ENCODE measurements around the gene C12orf57.
"Not testable (repeated sequence)": the region's sequence is repeated elsewhere in the genome, so short reads cannot be mapped to it uniquely, and the experiment has no call there.

C12orf57 gene, protein sequence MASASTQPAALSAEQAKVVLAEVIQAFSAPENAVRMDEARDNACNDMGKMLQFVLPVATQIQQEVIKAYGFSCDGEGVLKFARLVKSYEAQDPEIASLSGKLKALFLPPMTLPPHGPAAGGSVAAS

DNA sequence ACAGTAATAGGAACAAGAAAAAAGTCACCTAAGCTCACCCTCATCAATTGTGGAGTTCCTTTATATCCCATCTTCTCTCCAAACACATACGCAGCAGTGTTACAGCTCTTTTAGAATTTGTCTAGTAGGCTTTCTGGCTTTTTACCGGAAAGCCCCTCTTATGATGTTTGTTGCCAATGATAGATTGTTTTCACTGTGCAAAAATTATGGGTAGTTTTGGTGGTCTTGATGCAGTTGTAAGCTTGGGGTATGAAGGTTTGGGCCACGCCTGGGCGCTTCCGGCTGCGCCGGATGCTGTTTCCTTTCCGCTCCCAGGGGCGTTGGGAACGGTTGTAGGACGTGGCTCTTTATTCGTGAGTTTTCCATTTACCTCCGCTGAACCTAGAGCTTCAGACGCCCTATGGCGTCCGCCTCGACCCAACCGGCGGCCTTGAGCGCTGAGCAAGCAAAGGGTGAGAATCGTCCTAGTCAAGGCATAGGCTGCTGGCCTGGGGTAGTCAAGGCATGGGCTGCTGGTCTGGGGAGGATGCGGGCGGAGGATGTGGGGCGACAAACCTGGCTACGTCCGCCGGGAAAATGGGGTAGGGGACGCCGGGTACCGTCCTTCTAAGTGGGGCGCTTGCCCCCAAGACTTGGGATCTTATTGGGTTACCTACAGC lies at the start of gene C12orf57, which contains the start of gene RNU7-1:
Gene C12orf57, plus strand, starts transcription at position 301 of the 659 bp plus-strand sequence. Its CDS starts 100 bp downstream, at position 401.
Gene RNU7-1, plus strand, starts transcription at position 95 of the 659 bp plus-strand sequence.
- DNase-seq (ENCODE audit: low read depth) = peak; percentile 83

GRCh38 chr12:6894321-6894720 lies 49.5 kb upstream of the C12orf57 start:
- no peak for DNase-seq (ENCODE audit: low read depth)

- no peak for DNase-seq (ENCODE audit: low read depth)
Observed at GRCh38 chr12:6896846-6897435, 46.9 kb upstream of the C12orf57 start.

DNA sequence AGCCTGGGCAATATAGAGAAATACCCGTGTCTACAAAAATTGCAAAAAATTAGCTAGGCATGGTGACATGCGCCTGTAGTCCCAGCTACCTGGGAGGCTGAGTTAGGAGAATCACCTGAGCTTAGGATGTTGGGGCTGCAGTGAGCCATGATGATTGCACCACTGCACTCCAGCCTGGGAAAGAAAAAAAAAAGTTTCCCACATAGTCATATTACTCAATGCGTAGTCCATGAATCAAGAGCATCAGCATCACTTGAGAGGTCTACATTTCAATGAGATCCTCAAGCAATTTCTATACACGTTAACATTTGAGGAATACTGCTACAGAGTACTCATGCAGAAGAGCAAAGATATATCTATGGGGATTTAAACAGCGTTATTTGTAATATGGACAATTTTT lies 44.4 kb upstream of the C12orf57 start:
- no peak for DNase-seq (ENCODE audit: low read depth)

DNA sequence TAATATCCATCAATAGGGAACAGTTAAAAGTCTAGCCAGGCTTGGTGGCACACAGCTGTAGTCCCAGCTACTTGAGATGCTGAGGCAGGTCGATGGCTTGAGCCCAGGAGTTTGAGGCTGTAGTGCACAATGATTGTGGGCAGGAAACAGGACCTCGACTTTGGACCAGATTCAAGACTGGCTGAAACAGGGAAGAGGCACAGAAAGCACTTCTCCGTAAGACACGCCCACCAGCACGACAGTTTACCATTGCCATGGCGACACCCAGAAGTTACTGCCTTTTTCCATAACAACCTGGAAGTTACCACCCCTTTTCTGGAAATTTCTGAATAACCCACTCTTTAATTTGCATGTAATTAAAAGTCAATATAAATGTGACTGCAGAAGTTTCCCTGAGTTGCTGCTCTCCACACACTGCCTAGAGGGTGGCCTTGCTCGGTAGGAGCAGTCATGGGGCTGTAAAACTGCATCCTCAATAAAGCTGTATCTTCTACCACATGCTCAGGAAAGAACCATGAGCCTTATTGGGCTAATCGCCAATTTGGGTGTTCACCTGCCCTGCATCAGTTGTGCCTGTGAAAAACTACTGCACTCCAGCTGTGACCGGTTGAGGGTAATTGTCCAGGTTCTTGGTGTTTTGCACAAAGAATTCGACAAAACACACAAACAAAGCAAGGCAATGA lies 43.8 kb upstream of the C12orf57 start:
- DNase-seq (ENCODE audit: low read depth) = peak; percentile 47

- DNase-seq (ENCODE audit: low read depth) = no peak
Observed at GRCh38 chr12:6902448-6902847, 41.4 kb upstream of the C12orf57 start.

DNA sequence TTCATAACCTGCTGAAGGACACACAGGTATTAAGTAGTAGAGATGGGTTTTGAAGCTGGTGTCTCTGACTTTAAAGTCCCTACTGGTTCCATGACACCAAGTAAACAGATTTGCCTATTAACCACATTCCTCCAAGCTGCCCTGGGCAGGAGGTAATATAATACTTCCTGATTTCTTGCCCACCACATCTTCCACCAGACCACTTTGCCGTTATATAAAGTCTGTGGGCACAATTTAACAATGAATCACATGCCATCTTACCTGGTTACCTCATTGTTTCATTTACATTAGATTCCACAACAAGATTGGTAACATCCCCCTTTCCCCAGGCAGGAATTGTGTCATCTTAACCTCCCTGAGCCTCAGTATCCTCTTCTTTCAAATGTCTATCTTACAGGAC lies 40.1 kb upstream of the C12orf57 start:
- no peak for DNase-seq (ENCODE audit: low read depth)

GRCh38 chr12:6904280-6905276 lies 39.2 kb upstream of the C12orf57 start, which contains the start of gene LRRC23:
LRRC23 (plus strand) TSS chr12:6904822; CDS start chr12:6905634, 812 bp downstream.
- peak; percentile 94 for DNase-seq (ENCODE audit: low read depth)

- no peak for DNase-seq (ENCODE audit: low read depth)
Observed at GRCh38 chr12:6905414-6906040, 38.3 kb upstream of the C12orf57 start.

DNA sequence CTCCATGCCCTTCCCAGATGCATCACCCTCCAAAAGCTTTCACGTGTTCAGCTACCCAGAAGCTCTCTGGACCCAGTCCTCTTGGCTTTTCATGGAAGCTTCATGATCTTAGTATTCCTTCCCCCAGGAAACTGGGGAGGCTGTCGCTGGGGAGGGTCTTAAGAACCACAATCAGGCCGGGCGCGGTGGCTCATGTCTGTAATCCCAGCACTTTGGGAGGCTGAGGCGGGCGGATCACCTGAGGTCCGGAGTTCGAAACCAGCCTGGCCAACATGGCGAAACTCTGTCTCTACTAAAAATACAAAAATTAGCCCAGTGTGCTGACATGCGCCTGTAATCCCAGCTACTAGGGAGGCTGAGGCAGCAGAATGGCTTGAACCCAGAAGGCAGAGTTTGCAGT lies 35.7 kb upstream of the C12orf57 start:
- DNase-seq (ENCODE audit: low read depth) = not testable (repeated sequence)

GRCh38 chr12:6909421-6910145 lies 34.2 kb upstream of the C12orf57 start:
- DNase-seq (ENCODE audit: low read depth) = no peak

DNA sequence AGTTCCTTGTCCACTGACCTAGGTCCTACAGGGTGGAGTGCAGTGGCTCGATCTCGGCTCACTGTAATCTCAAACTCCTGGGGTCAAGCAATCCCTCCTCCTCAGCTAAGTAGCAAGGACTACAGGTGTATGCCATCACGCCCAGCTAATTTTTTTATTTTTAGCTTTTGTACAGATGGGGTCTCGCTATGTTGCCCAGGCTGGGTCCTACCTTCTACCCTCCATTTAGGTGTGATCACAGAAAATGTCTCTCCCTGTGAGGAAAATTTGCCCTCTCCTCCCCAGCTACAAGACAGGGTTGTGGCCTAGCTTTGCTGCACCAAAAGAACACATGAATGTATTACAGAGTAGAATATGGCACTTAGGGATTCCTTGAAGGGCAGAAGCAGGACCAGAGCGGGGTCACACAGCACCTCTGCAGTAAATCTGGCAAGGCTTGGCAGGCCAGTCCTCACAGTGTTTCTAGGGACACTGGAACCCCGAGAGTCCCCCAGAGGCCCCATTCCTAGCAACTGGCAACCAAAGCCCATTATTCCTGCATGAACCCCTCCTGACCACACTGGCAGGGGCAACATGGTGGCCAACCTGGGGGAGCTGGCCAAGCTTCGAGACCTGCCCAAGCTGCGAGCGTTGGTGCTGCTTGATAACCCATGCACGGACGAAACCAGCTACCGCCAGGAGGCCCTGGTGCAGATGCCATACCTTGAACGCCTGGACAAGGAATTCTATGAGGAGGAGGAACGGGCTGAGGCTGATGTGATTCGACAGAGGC lies 31.5 kb upstream of the C12orf57 start:
- DNase-seq (ENCODE audit: low read depth) = no peak

- DNase-seq (ENCODE audit: low read depth) = peak; percentile 67
Observed at GRCh38 chr12:6914246-6914946, 29.4 kb upstream of the C12orf57 start, which contains the start of gene ENO2. ENO2 (plus strand) TSS chr12:6914580; CDS start chr12:6915833, 1,253 bp downstream.

DNA sequence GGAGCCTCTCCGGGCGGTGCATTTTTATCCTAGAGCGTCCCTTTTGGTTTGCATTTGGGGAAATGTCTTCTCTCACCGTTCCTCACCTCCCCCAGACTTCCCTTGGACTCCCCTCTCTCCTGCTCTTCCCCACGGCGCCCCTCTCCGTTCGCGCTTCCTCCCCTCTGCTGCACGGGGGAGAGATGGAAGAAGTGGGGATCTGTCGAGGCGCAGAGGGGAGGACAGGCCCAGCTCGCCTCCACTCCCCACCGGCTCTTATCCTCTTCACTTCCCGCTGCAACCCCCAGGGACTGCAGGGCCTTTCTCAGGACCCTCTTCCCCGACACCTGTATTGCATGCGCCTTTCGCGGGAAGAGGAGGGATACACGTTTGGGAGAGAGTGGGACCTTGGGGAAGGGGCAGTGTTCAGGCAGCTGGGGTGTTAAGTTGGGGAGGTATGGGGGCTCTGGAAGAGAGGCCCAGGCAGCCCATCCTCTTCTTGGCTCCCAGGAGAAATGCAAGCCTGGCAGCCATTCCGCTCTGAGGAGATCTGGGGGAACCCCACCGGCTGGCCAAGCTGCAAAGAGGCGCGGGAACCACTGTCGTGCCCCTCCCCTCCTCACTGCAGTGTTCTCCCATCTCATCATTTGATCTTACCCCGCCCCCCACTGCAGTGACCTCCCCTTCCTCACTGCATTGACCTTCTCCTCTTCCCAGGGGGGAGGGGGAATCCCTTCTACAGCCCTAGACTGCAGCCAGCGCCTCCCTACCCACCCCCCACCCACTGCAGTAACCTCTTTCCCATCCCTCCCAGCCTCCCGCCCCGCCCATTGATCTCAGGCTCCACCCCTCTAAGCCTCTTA lies 28.7 kb upstream of the C12orf57 start:
- no peak for DNase-seq (ENCODE audit: low read depth)

GRCh38 chr12:6915789-6916285 lies 28.0 kb upstream of the C12orf57 start:
- no peak for DNase-seq (ENCODE audit: low read depth)

- no peak for DNase-seq (ENCODE audit: low read depth)
Observed at GRCh38 chr12:6916426-6917200, 27.2 kb upstream of the C12orf57 start.

Measured in iris pigment epithelial cell (primary cell).